ENCODE measurements around the gene TNNI2.
A peak's percentile ranks its signal among the peaks of the same experiment; 100 is the strongest.

TNNI2 gene

GRCh38 chr11:1836011-1836945, 2.5 kb upstream of the TNNI2 start:
- Histone ChIP-seq H3K27ac (no peak overlapping the region), H3K36me3 (no peaks in the 10 kb centered on the region), H3K27me3 (peaks cover 0 to 5% of the 10 kb centered on the region in 2 donors), H3K9me3 (no peaks in the 10 kb centered on the region), H3K4me3 (no peak overlapping the region), H3K4me1 (peaks cover 0 to 39% (median 19%) of the 10 kb centered on the region in 4 donors)
- no peak for DNase-seq
- intact Hi-C loops (cut with DNase I; ENCODE audit: low total_unique reads): loop anchor here (5.0 kb wide), 2 partner anchors 41 to 316 kb away; no protein-coding TSS in a partner anchor
- no peak for TF ChIP-seq CTCF (IDR thresholded peaks at IDR 0.05)

- TF ChIP-seq CTCF (IDR thresholded peaks at IDR 0.05): peak; percentile 88 to 91
- H3K36me3 ChIP-seq: no peaks in the 10 kb centered on the region
- peaks cover 0 to 5% of the 10 kb centered on the region in 2 donors for H3K27me3 ChIP-seq
- intact Hi-C loops (cut with DNase I; ENCODE audit: low total_unique reads): loop anchor here (5.0 kb wide), 2 partner anchors 40 to 315 kb away; no protein-coding TSS in a partner anchor
- no peaks in the 10 kb centered on the region for H3K9me3 ChIP-seq
- no peak for DNase-seq
- H3K4me3 ChIP-seq: no peak overlapping the region
- H3K27ac ChIP-seq: no peak overlapping the region
- peaks cover 0 to 28% (median 8%) of the 10 kb centered on the region in 4 donors for H3K4me1 ChIP-seq
These were observed 1.4 kb upstream of the TNNI2 start for GRCh38 chr11:1837171-1838076.

- Histone ChIP-seq H3K9me3 (no peaks in the 10 kb centered on the region), H3K27me3 (peaks cover 0 to 5% of the 10 kb centered on the region in 2 donors), H3K4me3 (no peak overlapping the region), H3K27ac (no peak overlapping the region), H3K36me3 (no peaks in the 10 kb centered on the region), H3K4me1 (peaks cover 0 to 21% (median 2%) of the 10 kb centered on the region in 4 donors)
- no peak for DNase-seq
- no peak for TF ChIP-seq CTCF (IDR thresholded peaks at IDR 0.05)
- intact Hi-C loops (cut with DNase I; ENCODE audit: low total_unique reads): loop anchor here (5.0 kb wide), 2 partner anchors 39 to 314 kb away; no protein-coding TSS in a partner anchor
These were observed 730 bp upstream of the TNNI2 start for GRCh38 chr11:1838077-1838425.

GRCh38 chr11:1839204-1839923, 583 bp downstream of the TNNI2 start:
- no peaks in the 10 kb centered on the region for H3K9me3 ChIP-seq
- peaks cover 0 to 16% (median 2%) of the 10 kb centered on the region in 4 donors for H3K4me1 ChIP-seq
- intact Hi-C loops (cut with DNase I; ENCODE audit: low total_unique reads): loop anchor here (5.0 kb wide), 2 partner anchors 38 to 313 kb away; no protein-coding TSS in a partner anchor
- TF ChIP-seq CTCF (IDR thresholded peaks at IDR 0.05): no peak
- DNase-seq: no peak
- no peaks in the 10 kb centered on the region for H3K36me3 ChIP-seq
- no peak overlapping the region for H3K27ac ChIP-seq
- H3K27me3 ChIP-seq: peaks cover 0 to 5% of the 10 kb centered on the region in 2 donors
- no peak overlapping the region for H3K4me3 ChIP-seq

All from tibial artery (tissue), 4 donors.